Caco-2 (cell line): ENCODE data around the gene AQP6. TPM values are rescaled to one million over a fixed set of nuclear protein-coding genes. Genes with fewer than 3 reads are reported as not detected.

Experiments
- BruUV-seq: library from RNA; stranded (reverse); fragments of 400-500 nt; replicated peaks from 2 replicates; lab custom pipeline; 2021; lab: Mats Ljungman, UMichigan
- CTCF ChIA-PET: fragments of 300-600 bp; sonication (Branson Sonifier 250); formaldehyde crosslinking; loops from one replicate; lab custom pipeline; 2022; ENCODE audit warnings: antibody characterized with exemption; lab: Charles Lee
- POLR2A ChIA-PET: fragments of 300-600 bp; sonication (Branson Sonifier 250); formaldehyde crosslinking; loops from one replicate; lab custom pipeline; 2022; ENCODE audit warnings: antibody characterized with exemption; lab: Charles Lee
- DNase-seq, 2 experiments: peaks; one replicate each; pipeline versions ENCODE4 v3.0.0 to v3.0.0-alpha.2; 2020 to 2022
- H3K27me3 ChIP-seq: replicated peaks from 2 replicates; pipeline ENCODE4 v1.6.0; 2011; ENCODE audit warnings: low read length; ENCODE audit not compliant: control insufficient read depth, insufficient read depth
- H3K36me3 ChIP-seq: 2 replicates; pipeline ENCODE4 v1.5.1; 2011; ENCODE audit warnings: low read length; ENCODE audit not compliant: control insufficient read depth, insufficient read depth
- H3K4me1 ChIP-seq: fragments of 250-450 bp; sonication (Bioruptor Pico); 2 replicates; pipeline ENCODE4 v1.5.1; 2020; ENCODE audit warnings: mild to moderate bottlenecking
- H3K4me3 ChIP-seq: 2 replicates; pipeline ENCODE4 v1.5.1; 2011; ENCODE audit warnings: low read depth, mild to moderate bottlenecking, control low read depth, low read length
- H3K9me3 ChIP-seq: fragments of 250-450 bp; sonication (Bioruptor Pico); 2 replicates; pipeline ENCODE4 v1.5.1; 2020; ENCODE audit warnings: mild to moderate bottlenecking, moderate library complexity
- H3K27ac Mint-ChIP-seq: one replicate; pipeline ENCODE4 v1.8.0; 2022; ENCODE audit warnings: mixed read lengths; ENCODE audit not compliant: unreplicated experiment
- H3K27me3 Mint-ChIP-seq: one replicate; pipeline ENCODE4 v1.8.0; 2022; ENCODE audit warnings: mixed read lengths; ENCODE audit not compliant: insufficient read depth, unreplicated experiment
- H3K36me3 Mint-ChIP-seq: one replicate; pipeline ENCODE4 v1.8.0; 2022; ENCODE audit warnings: mild to moderate bottlenecking, mixed read lengths; ENCODE audit not compliant: insufficient read depth, unreplicated experiment
- H3K4me1 Mint-ChIP-seq: one replicate; pipeline ENCODE4 v1.8.0; 2022; ENCODE audit warnings: low read depth, mixed read lengths; ENCODE audit not compliant: unreplicated experiment
- H3K4me3 Mint-ChIP-seq: one replicate; pipeline ENCODE4 v1.8.0; 2022; ENCODE audit warnings: mild to moderate bottlenecking, moderate library complexity, mixed read lengths; ENCODE audit not compliant: unreplicated experiment
- H3K9me3 Mint-ChIP-seq: one replicate; pipeline ENCODE4 v1.8.0; 2022; ENCODE audit warnings: mixed read lengths; ENCODE audit not compliant: unreplicated experiment
- intact Hi-C: fragments of 100-400 bp; cut with micrococcal nuclease; formaldehyde crosslinking; loops from one replicate; pipeline ENCODE4 v1.10.0; 2022; ENCODE audit not compliant: unreplicated experiment
- total RNA-seq: library from RNA; stranded (reverse); gene quantifications from 2 replicates; pipeline ENCODE4 v1.2.3, GENCODE V29; 2022
- TF ChIP-seq, protein P1 (sequence below), 2 experiments: fragments of 200-600 bp in 1 of 2; IDR thresholded peaks; 1 replicate in 1 of 2; 2 replicates in 1 of 2; pipeline versions ENCODE4 v1.5.1 to v1.8.0; 2011 to 2022; ENCODE audit warnings: antibody characterized with exemption in 1 of 2, control low read depth in 1 of 2, inconsistent platforms in 1 of 2, low read depth in 1 of 2, low read length in 1 of 2, mild to moderate bottlenecking in 1 of 2, moderate library complexity in 1 of 2; ENCODE audit not compliant: insufficient read depth in 1 of 2, severe bottlenecking in 1 of 2, unreplicated experiment in 1 of 2

AQP6 gene
- total RNA-seq, 1 experiment from 2014 or later: not detected

DNA sequence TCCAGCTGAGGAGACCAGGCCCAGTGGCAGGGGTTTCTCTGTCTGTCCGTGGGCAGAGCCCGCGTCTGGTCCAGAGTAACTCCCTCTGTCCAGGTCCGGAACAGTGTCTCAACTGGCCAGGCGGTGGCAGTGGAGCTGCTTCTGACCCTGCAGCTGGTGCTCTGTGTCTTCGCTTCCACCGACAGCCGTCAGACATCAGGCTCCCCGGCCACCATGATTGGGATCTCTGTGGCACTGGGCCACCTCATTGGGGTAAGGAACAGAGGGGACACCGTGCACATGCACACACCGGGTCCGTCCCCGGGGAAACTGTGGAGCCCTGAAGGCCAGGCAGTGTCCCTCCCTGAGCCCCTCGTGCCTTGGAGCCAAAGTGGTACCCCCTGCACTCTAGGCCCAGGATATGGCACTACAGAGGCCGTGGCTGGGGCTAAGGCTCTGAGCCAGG, 1.5 kb downstream of the AQP6 start:
- no TSS peak for BruUV-seq
- intact Hi-C loops: loop anchor here (2.0 kb wide), 1 partner anchor 83 kb away; the partner anchor contains the start of gene ASIC1
- H3K27me3 ChIP-seq: no peaks in the 10 kb centered on the region
- H3K4me3 ChIP-seq: no peak overlapping the region
- peak in 1 of 2 experiments; percentile 68 for DNase-seq
- no peak overlapping the region for H3K27ac Mint-ChIP-seq
- no peak overlapping the region for H3K4me3 Mint-ChIP-seq
- H3K9me3 Mint-ChIP-seq: no peaks in the 10 kb centered on the region
- no peaks in the 10 kb centered on the region; the same call in 1 of the 2 replicates for H3K4me1 ChIP-seq
- no peaks in the 10 kb centered on the region for H3K27me3 Mint-ChIP-seq
- H3K36me3 Mint-ChIP-seq: no peaks in the 10 kb centered on the region
- H3K36me3 ChIP-seq: no peaks in the 10 kb centered on the region
- H3K4me1 Mint-ChIP-seq: peaks cover 7% of the 10 kb centered on the region
- H3K9me3 ChIP-seq: no peaks in the 10 kb centered on the region
- TF ChIP-seq, protein P1, sequence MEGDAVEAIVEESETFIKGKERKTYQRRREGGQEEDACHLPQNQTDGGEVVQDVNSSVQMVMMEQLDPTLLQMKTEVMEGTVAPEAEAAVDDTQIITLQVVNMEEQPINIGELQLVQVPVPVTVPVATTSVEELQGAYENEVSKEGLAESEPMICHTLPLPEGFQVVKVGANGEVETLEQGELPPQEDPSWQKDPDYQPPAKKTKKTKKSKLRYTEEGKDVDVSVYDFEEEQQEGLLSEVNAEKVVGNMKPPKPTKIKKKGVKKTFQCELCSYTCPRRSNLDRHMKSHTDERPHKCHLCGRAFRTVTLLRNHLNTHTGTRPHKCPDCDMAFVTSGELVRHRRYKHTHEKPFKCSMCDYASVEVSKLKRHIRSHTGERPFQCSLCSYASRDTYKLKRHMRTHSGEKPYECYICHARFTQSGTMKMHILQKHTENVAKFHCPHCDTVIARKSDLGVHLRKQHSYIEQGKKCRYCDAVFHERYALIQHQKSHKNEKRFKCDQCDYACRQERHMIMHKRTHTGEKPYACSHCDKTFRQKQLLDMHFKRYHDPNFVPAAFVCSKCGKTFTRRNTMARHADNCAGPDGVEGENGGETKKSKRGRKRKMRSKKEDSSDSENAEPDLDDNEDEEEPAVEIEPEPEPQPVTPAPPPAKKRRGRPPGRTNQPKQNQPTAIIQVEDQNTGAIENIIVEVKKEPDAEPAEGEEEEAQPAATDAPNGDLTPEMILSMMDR (IDR thresholded peaks at IDR 0.05; ENCODE audit: insufficient read depth in 1 of 2, low read depth in 1 of 2, low read length in 1 of 2, severe bottlenecking in 1 of 2, unreplicated experiment in 1 of 2): peak; percentile 48 to 59
- ChIA-PET CTCF (interaction anchor here (0.5 to 1.1 kb wide), 11 partner anchors 16 to 233 kb away, joined by 3 to 11 read pairs (median 3); partner anchors contain the start of gene TMBIM6), POLR2A (no interaction called here)

DNA sequence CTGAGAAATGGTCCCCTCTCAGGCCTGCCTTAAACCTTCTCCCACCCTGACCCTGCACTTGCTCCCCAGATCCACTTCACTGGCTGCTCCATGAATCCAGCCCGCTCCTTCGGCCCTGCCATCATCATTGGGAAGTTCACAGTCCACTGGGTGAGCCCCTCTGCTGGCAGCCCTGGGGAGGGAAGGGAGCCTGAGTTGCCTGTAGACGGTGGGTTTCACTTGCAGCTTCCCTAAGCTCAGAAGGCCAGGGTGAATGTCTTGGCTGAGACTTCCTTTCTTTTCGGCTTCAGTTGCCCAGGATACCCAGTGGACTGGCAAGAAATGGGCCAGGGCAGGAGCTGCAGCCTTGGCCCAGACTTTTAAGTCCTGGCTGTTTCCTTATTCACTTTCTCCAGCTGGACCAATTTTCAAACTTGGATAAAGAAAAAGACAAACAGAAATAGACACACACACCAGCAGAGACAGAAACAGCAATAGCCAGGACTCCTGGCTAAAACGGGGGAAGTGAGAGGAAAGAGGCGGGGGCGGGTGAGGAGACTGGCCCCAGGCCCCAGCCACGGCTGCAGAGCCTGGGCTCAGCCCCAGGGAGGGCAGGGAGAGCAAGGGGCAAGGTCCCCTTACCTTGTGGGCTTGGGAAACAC, 2.0 kb downstream of the AQP6 start:
- Histone ChIP-seq H3K36me3 (no peaks in the 10 kb centered on the region), H3K4me3 (no peak overlapping the region), H3K9me3 (no peaks in the 10 kb centered on the region), H3K27me3 (no peaks in the 10 kb centered on the region), H3K4me1 (no peaks in the 10 kb centered on the region; the same call in 1 of the 2 replicates)
- POLR2A ChIA-PET: no interaction called here
- Mint-ChIP-seq H3K27ac (peak overlapping the region; percentile 61), H3K27me3 (no peaks in the 10 kb centered on the region), H3K4me1 (peaks cover 7% of the 10 kb centered on the region), H3K4me3 (no peak overlapping the region), H3K36me3 (no peaks in the 10 kb centered on the region), H3K9me3 (no peaks in the 10 kb centered on the region)
- TF ChIP-seq, protein P1 (IDR thresholded peaks at IDR 0.05; ENCODE audit: insufficient read depth in 1 of 2, low read depth in 1 of 2, low read length in 1 of 2, severe bottlenecking in 1 of 2, unreplicated experiment in 1 of 2): no peak
- CTCF ChIA-PET: interaction anchor here (0.5 to 1.2 kb wide), 11 partner anchors 17 to 140 kb away, joined by 3 to 11 read pairs (median 3); no protein-coding TSS in a partner anchor
- no peak for DNase-seq
- no TSS peak for BruUV-seq
- intact Hi-C loops: loop anchor here (2.0 kb wide), 1 partner anchor 82 kb away; the partner anchor contains the start of gene ASIC1

DNA sequence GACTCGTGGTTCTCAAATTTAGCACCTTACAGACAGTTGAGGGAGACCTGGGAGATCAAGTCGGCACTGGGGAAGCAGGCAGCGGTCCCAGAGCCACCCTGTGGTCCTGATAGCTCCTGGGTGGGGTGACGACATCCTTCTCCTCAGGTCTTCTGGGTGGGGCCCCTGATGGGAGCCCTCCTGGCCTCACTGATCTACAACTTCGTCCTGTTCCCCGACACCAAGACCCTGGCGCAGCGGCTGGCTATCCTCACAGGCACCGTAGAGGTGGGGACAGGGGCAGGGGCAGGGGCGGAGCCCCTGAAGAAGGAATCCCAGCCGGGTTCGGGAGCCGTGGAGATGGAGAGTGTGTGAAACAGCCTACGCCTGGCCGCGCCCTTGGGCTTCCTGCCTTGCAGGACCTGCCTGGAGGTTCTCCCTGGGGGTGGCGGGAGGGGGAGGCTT, 2.6 kb downstream of the AQP6 start:
- Histone ChIP-seq H3K36me3 (no peaks in the 10 kb centered on the region), H3K27me3 (no peaks in the 10 kb centered on the region), H3K4me3 (no peak overlapping the region), H3K4me1 (peaks cover 4% of the 10 kb centered on the region; the same call in 1 of the 2 replicates), H3K9me3 (no peaks in the 10 kb centered on the region)
- no peaks in the 10 kb centered on the region for H3K36me3 Mint-ChIP-seq
- POLR2A ChIA-PET: no interaction called here
- CTCF ChIA-PET: interaction anchor here (0.8 to 1.2 kb wide), 5 partner anchors 8 to 108 kb away, joined by 3 to 4 read pairs (median 3); no protein-coding TSS in a partner anchor
- intact Hi-C loops: loop anchor here (2.0 kb wide), 1 partner anchor 81 kb away; the partner anchor contains the start of gene ASIC1
- H3K27ac Mint-ChIP-seq: peak overlapping the region; percentile 61
- no peaks in the 10 kb centered on the region for H3K9me3 Mint-ChIP-seq
- no TSS peak for BruUV-seq
- TF ChIP-seq, protein P1 (IDR thresholded peaks at IDR 0.05; ENCODE audit: insufficient read depth in 1 of 2, low read depth in 1 of 2, low read length in 1 of 2, severe bottlenecking in 1 of 2, unreplicated experiment in 1 of 2): no peak
- no peak for DNase-seq
- no peak overlapping the region for H3K4me3 Mint-ChIP-seq
- peaks cover 10% of the 10 kb centered on the region for H3K4me1 Mint-ChIP-seq
- H3K27me3 Mint-ChIP-seq: no peaks in the 10 kb centered on the region
